ENCODE results near the gene FUOM. TPM values are rescaled to one million over a fixed set of nuclear protein-coding genes. Genes with fewer than 3 reads are reported as not detected.

The FUOM gene
- total and polyA plus RNA-seq, 2 of the 8 experiments (the other 6 are each of a cell fraction or from before 2014, with no cell fraction given), result 22.0 to 30.4 TPM

- CTCF ChIA-PET (ENCODE audit: partially characterized antibody), result interaction anchor here (1.4 to 1.8 kb wide), 2 partner anchors 26 to 58 kb away, joined by 3 to 4 read pairs; no protein-coding TSS in a partner anchor
- WGBS, 2 experiments (ENCODE audit: extremely low coverage in 1 of 2, insufficient coverage in 1 of 2, insufficient read length in 1 of 2, insufficient replicate concordance in 2 of 2, low coverage in 1 of 2, low lambda C conversion rate in 2 of 2, missing lambda C conversion rate in 1 of 2), result 61% methylated on average over 7 of the region's 20 CpGs; no CpG with 5 or more reads in 1 of the 2 experiments
- TF ChIP-seq HDAC6 (IDR thresholded peaks at IDR 0.05; ENCODE audit: low read depth, low read length) (no peak), ZNF274 (IDR thresholded peaks at IDR 0.05; ENCODE audit: borderline replicate concordance, extremely low read depth, low read length) (no peak), CBX8 (IDR thresholded peaks at IDR 0.05; ENCODE audit: borderline replicate concordance, low read depth, low read length) (no peak), TBP (IDR thresholded peaks at IDR 0.05; ENCODE audit: low read depth, low read length) (no peak), TAF7 (optimal IDR thresholded peaks at IDR 0.05; ENCODE audit: borderline replicate concordance, low read depth, low read length) (no peak), ATF2 (IDR thresholded peaks at IDR 0.05; ENCODE audit: low read length) (no peak), YY1 (IDR thresholded peaks at IDR 0.05; ENCODE audit: low read depth, low read length) (no peak), CEBPB (IDR thresholded peaks at IDR 0.05; ENCODE audit: low read depth, low read length) (no peak), ATF3 (IDR thresholded peaks at IDR 0.05; ENCODE audit: insufficient read depth, low read depth, low read length) (no peak), GABPA (IDR thresholded peaks at IDR 0.05; ENCODE audit: borderline replicate concordance, insufficient read depth, low read length) (no peak), CTBP2 (IDR thresholded peaks at IDR 0.05; ENCODE audit: borderline replicate concordance, insufficient read depth, insufficient read length, low read length) (no peak)
Measured at GRCh38 chr10:133324857-133325260, 33.0 kb downstream of the FUOM start.

More at GRCh38 chr10:133324857-133325260, 33.0 kb downstream of the FUOM start:
- no peak overlapping the region for H3K27ac ChIP-seq (ENCODE audit: low read depth, low read length)
- no peak overlapping the region for H4K5ac ChIP-seq (ENCODE audit: insufficient read length, low read depth, low read length)
- DNase-seq (ENCODE audit: low read depth in 1 of 2, low spot score in 2 of 2), result peak in 1 of 2 experiments; percentile 60
- peaks cover 0 to 2% of the 10 kb centered on the region in 2 experiments for H4K20me1 ChIP-seq (replicated peaks in 1 of 2; ENCODE audit: control insufficient read depth in 1 of 2, insufficient read depth in 2 of 2, low read length in 2 of 2)
- no peak overlapping the region for H2BK5ac ChIP-seq (ENCODE audit: low read depth, low read length)
- no peaks in the 10 kb centered on the region for H3K79me1 ChIP-seq (ENCODE audit: low read depth, low read length)
- H3K79me2 ChIP-seq (ENCODE audit: control insufficient read depth in 1 of 2, insufficient read depth in 2 of 2, low read length in 2 of 2), result no peaks in the 10 kb centered on the region
- peaks cover 0 to 2% of the 10 kb centered on the region in 2 experiments; a peak in 1 of 4 replicates for H3K9me3 ChIP-seq (ENCODE audit: insufficient read depth in 2 of 2, low read depth in 1 of 2, low read length in 1 of 2)
- H3K23ac ChIP-seq (ENCODE audit: insufficient read length), result no peak overlapping the region
- peaks cover 0 to 27% (median 6%) of the 10 kb centered on the region in 4 experiments; a peak in 6 of 7 replicates for H3K4me1 ChIP-seq (replicated peaks in 1 of 4; ENCODE audit: control insufficient read depth in 3 of 4, insufficient read depth in 4 of 4, low read length in 3 of 4)
- H4K8ac ChIP-seq (ENCODE audit: extremely low read depth, insufficient read depth, low read length), result peak overlapping the region; percentile 11
- H3K14ac ChIP-seq (ENCODE audit: insufficient read length), result no peak overlapping the region
- H3K23me2 ChIP-seq (ENCODE audit: low read depth, low read length), result peaks cover 6% of the 10 kb centered on the region; the same call in 1 of the 2 replicates
- POLR2A ChIA-PET (ENCODE audit: partially characterized antibody), result interaction anchor here (0.6 to 1.8 kb wide), 7 partner anchors 9 to 79 kb away, joined by 3 to 7 read pairs (median 5); partner anchors contain the start of gene FUOM
- peak overlapping the region; percentile 85 to 89 for H3K4me2 ChIP-seq (ENCODE audit: insufficient read depth in 1 of 2, low read depth in 2 of 2, low read length in 2 of 2)
- no peaks in the 10 kb centered on the region for H3K36me3 ChIP-seq (ENCODE audit: control insufficient read depth in 2 of 4, insufficient read depth in 4 of 4, low read length in 3 of 4)
- peaks cover 17 to 51% (median 44%) of the 10 kb centered on the region in 4 experiments for H3K27me3 ChIP-seq (replicated peaks in 1 of 4; ENCODE audit: control insufficient read depth in 3 of 4, extremely low read depth in 1 of 4, insufficient read depth in 3 of 4, low read length in 3 of 4)
- peak overlapping the region in 2 of 4 experiments; percentile 56 to 69; a peak in 2 of 8 replicates for H3K4me3 ChIP-seq (ENCODE audit: extremely low read depth in 1 of 4, insufficient read depth in 2 of 4, low read depth in 3 of 4, low read length in 4 of 4)
- no peak overlapping the region for H2BK20ac ChIP-seq (ENCODE audit: low read length)
- no peak overlapping the region for H2AFZ ChIP-seq (ENCODE audit: low read length)
- no peak overlapping the region for H2AK5ac ChIP-seq (ENCODE audit: low read depth, low read length)
- no peak overlapping the region for H2BK12ac ChIP-seq (ENCODE audit: low read depth, low read length)
- H3K56ac ChIP-seq (replicated peaks; ENCODE audit: insufficient read length, low read depth, low read length), result no peak overlapping the region
- no peak overlapping the region for H3K9ac ChIP-seq (replicated peaks in 1 of 4; ENCODE audit: extremely low read depth in 1 of 4, low read depth in 3 of 4, low read length in 3 of 4)
- no peak overlapping the region for H3K4ac ChIP-seq (replicated peaks; ENCODE audit: insufficient read length, low read depth, low read length)
- FAIRE-seq, result no peak
- no peak overlapping the region for H4K91ac ChIP-seq (replicated peaks; ENCODE audit: insufficient read length, low read length)
- H2BK15ac ChIP-seq (ENCODE audit: low read length), result no peak overlapping the region
- H2BK120ac ChIP-seq (replicated peaks; ENCODE audit: low read depth, low read length), result no peak overlapping the region
- no peak overlapping the region for H3K18ac ChIP-seq (ENCODE audit: extremely low read depth, low read length)
